Activated naive CD4-positive, alpha-beta T cell treated with anti-CD3 and anti-CD28 coated beads, Interleukin-2, amount 50 U/mL, for 16 hours (primary cell): Measurements from ENCODE around the gene DNAL1.
"Not testable (repeated sequence)": the region's sequence is repeated elsewhere in the genome, so short reads cannot be mapped to it uniquely, and the experiment has no call there.

ENCODE experiments used
- DNase-seq: peaks from one replicate; pipeline ENCODE4 v3.0.0-alpha.2; 2020

Gene DNAL1, protein sequence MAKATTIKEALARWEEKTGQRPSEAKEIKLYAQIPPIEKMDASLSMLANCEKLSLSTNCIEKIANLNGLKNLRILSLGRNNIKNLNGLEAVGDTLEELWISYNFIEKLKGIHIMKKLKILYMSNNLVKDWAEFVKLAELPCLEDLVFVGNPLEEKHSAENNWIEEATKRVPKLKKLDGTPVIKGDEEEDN

DNA sequence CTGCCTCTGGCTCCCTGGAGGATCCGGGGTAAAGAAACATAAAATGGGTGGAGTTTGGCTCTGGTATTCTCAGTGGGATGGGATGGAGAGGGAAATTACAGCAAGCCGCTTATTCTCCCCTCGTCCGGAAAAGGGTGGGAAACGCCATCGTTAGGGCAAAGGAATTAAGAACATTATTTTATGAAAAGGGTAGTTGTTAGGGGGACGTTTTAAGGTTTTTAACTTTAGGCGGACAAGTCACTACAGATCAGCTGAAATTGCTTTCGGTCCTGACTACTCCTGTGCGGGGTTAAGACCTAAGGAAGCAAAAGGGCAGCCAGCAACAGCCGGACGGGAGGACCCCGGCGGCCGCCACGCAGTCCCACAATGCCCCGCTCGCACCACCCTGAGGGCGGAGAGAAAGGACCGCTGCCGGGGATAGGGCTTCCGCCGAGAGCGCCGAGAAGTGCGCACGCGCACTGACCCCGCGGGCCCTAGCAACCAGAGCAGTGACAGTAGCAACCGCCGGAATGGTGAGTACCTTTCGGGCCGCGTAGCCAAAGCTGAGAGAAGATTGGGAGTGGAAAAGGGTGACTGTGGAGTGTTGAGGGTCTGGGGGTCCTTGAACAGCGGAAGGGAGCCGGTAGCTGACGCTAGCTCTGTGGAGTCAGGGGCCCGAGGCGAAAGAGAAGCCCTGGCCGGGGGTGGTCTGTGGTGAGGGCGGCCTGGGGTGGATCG lies at the start of gene DNAL1:
Gene DNAL1, plus strand, starts transcription at position 456 of the 717 bp plus-strand sequence. Its CDS starts 54 bp downstream, at position 510.
- DNase-seq, result peak; percentile 90

DNA sequence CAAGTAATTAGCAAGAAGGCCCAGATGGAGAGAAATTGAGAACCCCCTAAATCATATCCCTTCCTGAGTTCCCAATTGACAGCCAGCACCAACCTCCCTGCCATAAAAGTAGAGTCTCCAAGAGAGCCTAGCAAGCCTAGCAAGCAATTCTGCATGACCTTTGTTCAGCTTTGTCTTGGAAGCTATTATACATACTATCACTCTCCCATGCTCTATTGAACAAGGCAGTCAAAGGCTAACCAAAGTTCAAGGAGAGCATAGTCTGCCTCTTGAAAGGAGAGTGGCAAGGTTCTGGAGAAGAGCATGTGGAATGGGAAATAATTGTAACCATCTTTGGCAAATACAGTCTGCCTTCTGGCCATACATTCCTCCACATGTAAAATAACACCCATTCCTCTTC lies 45.3 kb upstream of the DNAL1 start:
- DNase-seq, result no peak

DNA sequence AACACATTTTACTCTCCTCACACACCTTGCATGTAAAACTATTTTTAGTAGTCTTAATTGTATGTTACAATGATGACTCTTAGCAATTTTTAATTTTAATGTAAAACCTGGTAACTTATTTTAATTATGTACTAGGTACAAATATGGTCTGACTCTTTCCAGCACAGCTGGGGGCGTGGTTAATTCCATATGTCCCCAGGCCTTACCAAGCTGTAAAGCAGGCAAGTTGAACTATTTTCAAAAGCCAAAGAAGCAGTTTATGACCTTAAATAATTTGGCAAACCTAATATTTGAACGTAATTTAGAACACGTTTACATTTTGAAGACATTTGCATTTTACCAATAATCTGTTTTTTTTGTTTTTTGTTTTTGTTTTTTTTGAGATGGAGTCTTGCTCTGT lies 41.8 kb upstream of the DNAL1 start:
- no peak for DNase-seq

DNA sequence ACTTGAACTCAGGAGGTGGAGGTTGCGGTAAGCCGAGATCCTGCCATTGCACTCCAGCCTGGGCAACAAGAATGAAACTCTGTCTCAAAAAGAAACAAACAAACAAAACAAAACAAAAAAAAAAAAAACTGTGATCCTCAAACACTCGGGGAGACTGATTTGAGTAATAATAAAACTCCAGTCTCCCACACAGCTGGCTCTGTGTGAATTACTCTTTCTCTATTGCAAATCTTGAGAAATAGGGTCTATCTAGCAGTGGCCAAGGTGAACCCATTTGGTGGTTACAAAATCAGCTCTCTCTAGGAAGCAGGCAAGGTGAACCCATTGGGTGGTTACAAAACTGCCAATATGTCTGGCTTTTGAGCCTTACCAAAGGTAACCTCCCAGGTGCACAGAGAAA lies 38.5 kb upstream of the DNAL1 start:
- no peak for DNase-seq

DNA sequence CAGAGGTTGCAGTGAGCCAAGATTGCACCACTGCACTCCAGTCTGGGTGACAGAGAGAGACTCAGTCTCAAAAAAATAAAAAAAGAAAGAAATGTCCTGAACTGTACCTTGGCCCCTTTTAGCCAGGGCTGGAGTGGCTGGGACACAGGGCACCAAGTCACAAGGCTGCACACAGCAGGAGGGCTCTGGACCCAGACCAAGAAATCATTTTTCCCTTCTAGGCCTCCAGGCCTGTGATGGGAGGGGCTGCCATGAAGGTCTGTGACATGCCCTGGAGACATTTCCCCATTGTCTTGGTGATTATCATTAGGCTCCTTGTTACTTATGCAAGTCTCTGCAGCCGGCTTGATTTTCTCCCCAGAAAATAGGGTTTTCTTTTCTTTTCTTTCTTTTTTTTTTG lies 37.5 kb upstream of the DNAL1 start:
- DNase-seq, result no peak

DNA sequence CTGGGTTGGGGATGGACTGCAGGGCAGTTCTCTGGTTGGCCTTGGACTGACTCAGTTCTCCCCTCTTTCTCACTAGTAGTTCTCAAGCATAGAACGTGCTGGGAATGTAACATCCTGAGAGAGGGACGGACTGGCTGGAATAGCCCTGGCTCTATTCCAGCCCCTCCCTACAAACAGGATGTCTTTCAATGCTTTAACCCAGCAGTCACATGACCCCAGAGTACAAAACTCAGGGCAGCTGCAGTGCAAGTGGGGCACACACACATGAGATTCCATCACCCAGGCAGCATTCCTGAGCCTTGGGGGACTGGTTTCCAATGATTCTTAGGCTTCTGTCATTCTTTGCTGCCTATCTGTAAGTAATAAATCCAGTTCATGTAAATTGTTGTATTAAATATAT lies 34.1 kb upstream of the DNAL1 start:
- DNase-seq, result no peak

DNA sequence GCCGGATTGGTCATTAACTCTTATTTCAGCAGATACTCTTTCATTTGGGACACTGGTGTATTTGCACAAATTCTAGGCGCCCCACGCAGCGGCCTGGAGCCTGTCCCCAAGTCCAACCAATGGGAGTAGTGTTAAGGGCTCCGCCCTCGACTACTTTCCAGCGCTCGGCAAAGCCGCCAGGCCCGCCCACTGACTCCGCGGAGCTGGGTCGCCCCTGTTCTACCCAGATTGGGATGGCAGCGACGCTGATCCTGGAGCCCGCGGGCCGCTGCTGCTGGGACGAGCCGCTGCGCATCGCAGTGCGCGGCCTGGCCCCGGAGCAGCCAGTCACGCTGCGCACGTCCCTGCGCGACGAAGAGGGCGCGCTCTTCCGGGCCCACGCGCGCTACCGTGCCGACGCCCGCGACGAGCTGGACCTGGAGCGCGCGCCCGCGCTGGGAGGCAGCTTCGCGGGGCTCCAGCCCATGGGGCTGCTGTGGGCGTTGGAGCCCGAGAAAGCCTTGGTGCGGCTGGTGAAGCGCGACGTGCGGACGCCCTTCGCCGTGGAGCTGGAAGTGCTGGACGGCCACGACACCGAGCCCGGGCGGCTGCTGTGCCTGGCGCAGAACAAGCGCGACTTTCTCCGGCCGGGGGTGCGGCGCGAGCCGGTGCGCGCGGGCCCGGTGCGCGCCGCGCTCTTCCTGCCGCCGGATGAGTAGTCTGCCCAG lies 32.3 kb upstream of the DNAL1 start, which contains the start of gene ACOT6:
Gene ACOT6, plus strand, starts transcription at position 179 of the 707 bp plus-strand sequence. Its CDS starts 55 bp downstream, at position 234.
- DNase-seq, result peak; percentile 67

DNA sequence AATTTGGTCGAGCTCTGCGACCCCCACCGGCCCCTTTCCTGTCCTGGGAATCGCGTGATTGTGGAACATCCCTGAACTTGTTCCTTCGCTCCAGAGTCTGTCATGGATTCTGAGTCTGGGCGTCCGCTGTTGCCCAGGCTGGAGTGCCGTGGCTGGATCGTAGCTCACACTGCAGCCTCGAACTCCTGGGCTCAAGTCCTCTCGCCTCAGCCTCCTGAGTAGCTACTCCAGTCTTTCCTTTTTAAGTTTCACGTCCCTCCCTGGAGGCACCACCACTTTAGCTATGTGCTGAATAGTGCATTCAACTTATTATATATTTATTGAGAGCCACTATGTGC lies 31.8 kb upstream of the DNAL1 start:
- no peak for DNase-seq

DNA sequence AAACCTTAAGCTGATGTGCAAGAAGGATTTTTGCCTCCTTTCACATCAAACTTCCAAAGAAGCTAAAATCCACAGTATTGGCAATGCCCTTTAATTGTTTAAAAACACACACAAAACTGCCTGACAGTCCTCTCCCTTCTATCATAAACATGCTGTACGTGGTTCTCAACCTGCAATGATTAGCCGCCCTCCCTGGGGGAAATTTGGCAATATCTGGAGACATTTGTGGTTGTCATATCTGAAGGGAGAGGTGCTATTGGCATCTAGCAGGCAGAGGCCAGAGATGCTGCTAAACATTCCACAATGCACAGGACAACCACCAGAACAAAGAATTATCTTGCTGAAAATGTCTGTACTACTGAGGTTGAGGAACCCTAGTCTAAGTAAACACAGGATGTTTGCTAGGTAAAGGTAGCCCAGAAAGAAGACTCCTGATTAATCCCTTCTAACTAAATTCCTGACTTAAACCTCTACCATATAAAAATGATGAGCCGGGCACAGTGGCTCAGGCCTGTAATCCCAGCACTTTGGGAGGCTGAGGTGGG lies 31.3 kb upstream of the DNAL1 start:
- DNase-seq, result no peak

DNA sequence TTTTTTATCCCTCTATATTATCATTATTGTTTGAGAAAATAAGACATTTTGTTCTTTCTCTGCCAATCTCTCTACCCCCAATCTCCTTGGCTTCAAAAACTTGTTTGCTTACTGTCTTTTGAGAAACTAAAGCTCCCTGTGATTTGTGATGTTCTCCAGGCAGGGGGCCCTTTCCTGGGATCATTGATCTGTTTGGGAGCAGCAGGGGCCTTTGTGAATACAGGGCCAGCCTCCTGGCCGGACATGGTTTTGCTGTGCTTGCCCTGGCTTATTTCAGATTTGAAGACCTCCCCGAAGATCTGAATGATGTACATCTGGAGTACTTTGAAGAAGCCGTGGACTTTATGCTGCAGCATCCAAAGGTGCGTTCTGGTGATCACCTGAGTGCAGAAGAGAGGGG lies 28.0 kb upstream of the DNAL1 start:
- no peak for DNase-seq

DNA sequence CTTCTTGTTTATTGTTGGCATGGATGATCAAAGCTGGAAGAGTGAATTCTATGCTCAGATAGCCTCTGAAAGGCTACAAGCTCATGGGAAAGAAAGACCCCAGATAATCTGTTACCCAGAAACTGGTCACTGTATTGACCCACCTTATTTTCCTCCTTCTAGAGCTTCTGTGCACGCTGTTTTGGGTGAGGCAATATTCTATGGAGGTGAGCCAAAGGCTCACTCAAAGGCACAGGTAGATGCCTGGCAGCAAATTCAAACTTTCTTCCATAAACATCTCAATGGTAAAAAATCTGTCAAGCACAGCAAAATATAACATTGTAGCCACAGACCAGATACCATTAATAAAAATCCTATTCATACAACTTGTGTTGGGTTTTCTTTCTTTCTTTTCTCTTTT lies 25.3 kb upstream of the DNAL1 start:
- no peak for DNase-seq

DNA sequence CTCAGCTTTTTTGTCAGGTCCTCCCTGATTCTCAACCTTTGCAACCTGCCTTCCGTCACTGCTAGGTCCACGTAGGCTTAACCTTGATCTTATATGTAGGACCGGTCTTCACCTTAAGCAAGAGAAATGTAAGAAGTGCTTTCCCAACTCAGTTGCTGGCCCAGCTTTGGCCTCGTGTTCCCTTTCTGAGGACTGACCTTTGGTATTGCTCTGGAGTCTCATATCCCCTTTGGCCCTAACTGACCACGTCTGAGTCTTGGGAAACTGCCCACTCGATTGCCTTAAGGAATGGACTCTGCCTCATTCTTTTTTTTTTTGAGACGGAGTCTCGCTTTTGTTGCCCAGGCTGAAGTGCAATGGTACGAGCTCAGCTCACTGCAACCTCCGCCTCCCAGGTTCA lies 24.5 kb upstream of the DNAL1 start:
- DNase-seq, result no peak

DNA sequence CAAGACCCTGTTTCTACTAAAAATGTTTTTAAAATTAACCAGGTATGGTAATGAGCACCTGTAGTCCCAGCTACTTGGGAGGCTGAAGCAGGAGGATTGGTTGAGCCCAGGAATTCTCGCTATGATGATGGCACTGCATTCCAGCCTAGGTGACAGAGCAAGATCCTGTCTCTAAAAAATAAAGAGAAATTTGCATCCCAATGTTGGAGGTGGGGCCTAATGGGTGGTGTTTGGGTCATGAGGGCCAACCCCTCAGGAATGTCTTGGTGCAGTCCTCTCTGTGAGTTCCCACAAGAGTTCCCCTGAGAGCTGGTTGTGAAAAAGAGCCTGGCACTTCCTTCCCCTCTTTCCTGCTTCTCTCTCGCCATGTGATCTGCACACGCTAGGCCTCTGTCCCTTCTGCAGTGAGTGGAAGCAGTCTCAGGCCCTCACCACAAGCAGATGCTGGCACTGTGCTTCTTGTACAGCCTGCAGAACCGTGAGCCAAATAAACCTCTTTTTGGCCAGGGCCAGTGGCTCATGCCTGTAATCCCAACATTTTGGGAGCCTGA lies 21.2 kb upstream of the DNAL1 start:
- DNase-seq, result no peak

DNA sequence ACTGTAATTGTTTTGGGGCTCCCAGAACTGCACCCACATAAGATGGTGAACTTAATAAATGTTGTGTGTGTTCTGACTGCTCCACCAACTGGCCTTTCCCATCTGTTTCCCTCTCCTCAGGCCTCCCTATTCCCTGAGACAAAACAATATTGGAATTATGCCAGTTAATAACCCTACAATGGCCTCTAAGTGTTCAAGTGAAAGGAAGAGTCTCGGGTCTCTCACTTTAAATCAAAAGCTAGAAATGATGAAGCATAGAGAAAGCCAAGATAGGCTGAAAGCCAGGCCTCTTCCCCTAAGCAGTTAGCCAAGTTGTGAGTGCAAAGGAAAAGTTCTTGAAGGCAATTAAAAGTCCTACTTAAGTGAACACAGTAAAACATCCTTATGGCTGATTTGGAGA lies 19.1 kb upstream of the DNAL1 start:
- DNase-seq, result no peak

DNA sequence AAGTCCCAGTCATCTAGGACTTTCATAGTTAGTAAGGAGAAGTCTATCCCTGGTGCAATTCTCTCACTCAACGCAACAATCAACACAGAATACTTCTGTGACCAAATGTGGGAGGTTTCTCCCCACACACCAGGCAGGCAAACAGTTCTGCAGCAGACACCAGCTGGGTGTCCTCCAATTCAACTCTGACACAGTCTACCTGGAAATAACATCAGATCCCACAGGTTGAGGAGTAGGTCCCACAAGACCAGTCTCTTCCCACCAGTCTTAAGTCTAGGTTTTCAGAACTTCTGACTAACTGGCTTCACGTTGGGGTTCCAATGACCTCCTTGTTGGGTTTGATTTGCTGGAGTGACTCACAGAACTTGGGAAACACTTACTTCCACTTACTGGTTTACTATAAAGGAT lies 17.6 kb upstream of the DNAL1 start:
- no peak for DNase-seq

DNA sequence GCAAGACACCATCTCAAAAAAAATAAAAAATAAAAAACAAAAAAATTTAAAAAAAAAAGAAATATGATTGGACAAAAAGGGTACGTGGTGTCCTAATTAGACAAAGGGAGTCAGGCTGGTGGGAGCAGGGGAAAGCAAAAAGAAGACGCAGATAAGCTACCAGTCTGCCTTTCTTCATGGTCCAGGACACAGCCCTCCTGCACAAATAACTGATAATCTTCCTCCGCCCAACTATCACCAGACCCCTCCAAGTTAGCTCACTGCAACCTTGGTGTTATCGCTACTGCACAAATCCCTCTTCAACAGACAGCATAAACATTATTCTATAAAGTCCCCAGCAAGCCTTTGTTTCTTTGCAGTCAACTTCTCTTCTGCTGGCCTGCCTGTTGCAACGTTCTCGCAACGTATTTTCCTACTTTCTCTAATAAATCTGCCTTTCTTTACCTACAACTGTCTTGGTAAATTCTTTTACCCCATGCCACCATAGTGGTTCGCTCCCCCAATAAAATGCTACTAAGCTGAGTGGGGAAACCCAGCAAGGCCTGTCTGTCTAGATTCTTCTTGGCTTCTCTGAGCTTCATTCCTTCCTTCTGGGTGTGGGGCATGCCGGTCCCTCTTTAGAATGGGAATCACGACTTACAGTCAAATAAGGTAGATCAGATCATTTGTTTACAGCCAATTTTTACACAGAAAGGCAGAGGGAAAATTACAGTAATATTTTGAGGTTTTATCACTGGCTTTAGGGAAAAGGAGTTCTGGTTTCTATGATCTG lies 14.6 kb upstream of the DNAL1 start:
- no peak for DNase-seq

DNA sequence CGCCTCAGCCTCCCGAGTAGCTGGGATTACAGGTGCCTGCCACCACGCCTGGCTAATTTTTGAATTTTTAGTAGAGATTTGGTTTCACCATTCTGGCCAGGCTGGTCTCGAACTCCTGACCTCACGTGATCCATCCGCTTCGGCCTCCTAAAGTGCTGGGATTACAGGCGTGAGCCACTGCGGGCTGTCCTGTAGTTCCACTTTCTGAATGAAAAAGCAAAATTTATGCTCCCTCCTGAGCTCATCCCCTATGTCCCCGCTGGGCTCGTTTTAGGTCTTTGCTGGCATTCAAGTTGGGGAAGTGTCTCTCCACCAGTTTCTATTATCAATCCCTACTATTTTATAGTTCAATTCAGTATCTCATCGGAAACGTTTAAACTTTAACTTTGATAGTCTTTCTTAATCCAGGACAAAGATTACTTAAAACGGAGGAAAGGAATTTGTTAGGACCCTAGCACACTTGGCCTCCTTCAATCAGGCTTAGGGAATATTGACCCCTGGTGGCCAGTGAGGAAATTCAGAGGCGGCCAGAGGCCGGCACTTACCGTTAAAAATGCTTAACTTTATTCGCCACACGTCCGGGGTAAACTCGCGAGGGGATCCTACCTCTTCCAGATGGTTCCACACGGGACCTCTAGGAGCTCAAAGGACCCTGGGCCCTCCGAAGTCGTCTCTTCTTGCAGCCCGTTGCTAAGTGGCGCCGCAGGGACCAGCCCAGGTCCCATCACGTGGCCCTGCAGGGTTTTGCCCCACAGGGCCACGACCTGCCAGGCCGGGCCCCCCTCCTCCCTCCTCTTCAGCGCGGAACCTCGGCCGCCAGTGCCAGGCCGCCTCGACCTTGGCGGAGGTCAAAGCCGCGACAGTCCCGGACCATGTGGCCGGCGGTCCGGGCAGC lies 11.4 kb upstream of the DNAL1 start:
- peak; percentile 59 for DNase-seq

DNA sequence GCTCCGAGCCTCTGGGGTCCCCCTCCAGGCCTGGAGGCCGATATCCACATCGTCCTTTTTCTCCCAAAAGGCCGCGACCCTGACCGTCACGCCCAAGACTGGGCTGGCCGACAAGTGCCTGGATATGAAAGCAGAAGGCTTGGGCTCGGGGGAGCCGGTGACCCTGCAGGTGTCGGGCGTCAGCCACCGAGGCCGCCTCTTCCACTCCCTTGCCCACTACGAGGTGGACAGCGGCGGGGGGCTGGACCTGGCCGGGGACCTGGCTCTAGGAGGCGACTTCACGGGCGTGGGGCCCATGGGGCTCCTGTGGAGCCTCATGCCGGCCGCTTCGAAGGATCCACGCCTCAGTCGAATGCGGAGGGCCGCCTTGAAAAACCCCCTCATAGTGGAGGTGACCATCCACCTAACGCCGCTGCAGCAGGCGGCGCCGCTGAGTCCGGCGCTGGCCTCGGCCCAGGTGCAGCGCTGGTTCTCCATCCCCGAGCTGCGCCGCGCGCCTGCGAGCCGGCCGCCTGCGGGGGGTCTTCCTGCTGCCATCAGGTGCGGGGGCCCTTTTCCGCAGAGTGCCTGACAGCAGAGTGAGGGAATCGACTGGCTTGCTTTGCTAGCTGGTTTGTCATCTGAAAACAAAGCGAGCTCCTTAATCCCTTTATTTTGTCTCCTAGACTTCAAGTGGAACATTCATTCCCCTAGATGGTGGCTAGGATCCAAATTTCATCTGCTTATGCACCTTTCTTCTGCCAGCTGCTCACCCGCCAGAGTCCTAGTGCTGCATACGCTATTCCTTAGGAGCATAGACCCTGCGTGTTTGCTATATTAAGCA lies 10.6 kb upstream of the DNAL1 start:
- no peak for DNase-seq

DNA sequence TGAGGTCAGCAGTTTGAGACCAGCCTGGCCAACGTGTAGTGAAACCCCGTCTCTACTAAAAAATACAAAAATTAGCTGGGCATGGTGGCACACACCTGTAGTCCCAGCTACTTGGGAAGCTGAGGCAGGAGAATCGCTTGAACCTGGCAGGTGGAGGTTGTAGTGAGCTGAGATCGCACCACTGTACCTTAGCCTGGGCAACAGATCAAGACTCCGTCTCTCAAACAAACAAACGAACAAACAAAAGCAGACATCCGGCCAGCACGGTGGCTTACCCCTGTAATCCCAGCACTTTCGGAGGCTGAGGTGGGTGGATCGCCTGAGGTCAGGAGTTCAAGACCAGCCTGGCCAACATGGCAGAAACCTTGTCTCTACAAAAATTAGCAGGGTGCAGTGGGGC lies 8.4 kb upstream of the DNAL1 start:
- not testable (repeated sequence) for DNase-seq

DNA sequence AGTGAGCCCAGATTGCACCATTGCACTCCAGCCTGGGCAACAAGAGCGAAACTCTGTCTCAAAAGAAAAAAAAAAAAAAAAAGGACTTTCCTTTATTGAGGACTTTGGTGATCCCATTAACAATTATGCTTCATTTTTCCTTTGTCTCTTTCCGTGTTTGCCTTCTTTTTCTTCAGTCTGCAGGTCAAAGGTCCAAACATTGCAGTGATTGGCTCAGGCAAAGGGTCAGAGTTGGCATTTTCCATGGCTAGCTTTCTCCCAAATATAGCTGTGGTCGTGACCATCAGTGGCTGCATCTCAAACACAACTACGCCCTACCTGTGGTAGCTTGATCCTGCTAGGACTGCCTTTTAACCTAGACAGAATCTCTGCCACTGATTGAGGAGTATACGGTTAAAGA lies 7.0 kb upstream of the DNAL1 start:
- no peak for DNase-seq
